WTC11 (cell line): ENCODE results near the gene NYAP1. TPM values are rescaled to one million over a fixed set of nuclear protein-coding genes. Genes with fewer than 3 reads are reported as not detected.

Experiments used
- GABPB1 ChIP-seq: sonication (generic); formaldehyde crosslinking; IDR thresholded peaks from 2 replicates; pipeline ENCODE4 v1.8.1; 2023; ENCODE audit warnings: mild to moderate bottlenecking, missing genetic modification reagents
- MXD4 ChIP-seq: fragments of 250-450 bp; sonication (Bioruptor Pico); IDR thresholded peaks from 2 replicates; pipeline ENCODE4 v1.8.0; 2021; ENCODE audit warnings: mild to moderate bottlenecking, moderate library complexity, borderline replicate concordance
- SMAD4 ChIP-seq: sonication (generic); formaldehyde crosslinking; IDR thresholded peaks from 2 replicates; pipeline ENCODE4 v1.8.0; 2022; ENCODE audit warnings: mild to moderate bottlenecking, missing genetic modification reagents
- TEAD1 ChIP-seq: sonication (generic); formaldehyde crosslinking; IDR thresholded peaks from 2 replicates; pipeline ENCODE4 v1.8.0; 2022; ENCODE audit warnings: mild to moderate bottlenecking, missing genetic modification reagents
- TEAD4 ChIP-seq: sonication (generic); formaldehyde crosslinking; IDR thresholded peaks from 2 replicates; pipeline ENCODE4 v1.8.0; 2022; ENCODE audit warnings: mild to moderate bottlenecking, missing genetic modification reagents
- ZNF219 ChIP-seq: sonication (generic); formaldehyde crosslinking; IDR thresholded peaks from 2 replicates; pipeline ENCODE4 v1.8.0; 2023; ENCODE audit warnings: missing genetic modification reagents, mild to moderate bottlenecking, borderline replicate concordance
- ZNF232 ChIP-seq: sonication (generic); formaldehyde crosslinking; IDR thresholded peaks from 2 replicates; pipeline ENCODE4 v1.8.0; 2022; ENCODE audit warnings: mild to moderate bottlenecking, missing genetic modification reagents
- total RNA-seq: library from RNA; stranded (reverse); gene quantifications from 3 replicates; pipeline ENCODE4 v1.2.3, GENCODE V29; 2021
- TF ChIP-seq, protein P1 (sequence below): sonication (generic); formaldehyde crosslinking; IDR thresholded peaks from 2 replicates; pipeline ENCODE4 v1.8.0; 2023; ENCODE audit warnings: missing genetic modification reagents
- TF ChIP-seq, protein P2 (sequence below): sonication (generic); formaldehyde crosslinking; IDR thresholded peaks from 2 replicates; pipeline ENCODE4 v1.8.0; 2022; ENCODE audit warnings: mild to moderate bottlenecking, missing genetic modification reagents
- TF ChIP-seq, protein P3 (sequence below): fragments of 250-450 bp; sonication (Bioruptor Pico); IDR thresholded peaks from 2 replicates; pipeline ENCODE4 v1.9.0; 2021; ENCODE audit warnings: mild to moderate bottlenecking, borderline replicate concordance
- TF ChIP-seq, protein P4 (sequence below): sonication (generic); formaldehyde crosslinking; IDR thresholded peaks from 2 replicates; pipeline ENCODE4 v1.8.0; 2022; ENCODE audit warnings: mild to moderate bottlenecking, missing genetic modification reagents
- TF ChIP-seq, protein P5 (sequence below): sonication (generic); formaldehyde crosslinking; conservative IDR thresholded peaks from 2 replicates; pipeline ENCODE4 v1.8.1; 2022; ENCODE audit warnings: mild to moderate bottlenecking, missing genetic modification reagents
- TF ChIP-seq, protein P6 (sequence below): fragments of 250-450 bp; sonication (Bioruptor Pico); IDR thresholded peaks from 2 replicates; pipeline ENCODE4 v1.9.0; 2021; ENCODE audit warnings: moderate library complexity, mild to moderate bottlenecking, inconsistent platforms, borderline replicate concordance
- TF ChIP-seq, protein P7 (sequence below): sonication (generic); formaldehyde crosslinking; IDR thresholded peaks from 2 replicates; pipeline ENCODE4 v1.8.1; 2022; ENCODE audit warnings: low read depth, mild to moderate bottlenecking, moderate library complexity, missing genetic modification reagents, borderline replicate concordance

NYAP1 gene
- total RNA-seq, 1 experiment from 2014 or later: 6.7 TPM

DNA sequence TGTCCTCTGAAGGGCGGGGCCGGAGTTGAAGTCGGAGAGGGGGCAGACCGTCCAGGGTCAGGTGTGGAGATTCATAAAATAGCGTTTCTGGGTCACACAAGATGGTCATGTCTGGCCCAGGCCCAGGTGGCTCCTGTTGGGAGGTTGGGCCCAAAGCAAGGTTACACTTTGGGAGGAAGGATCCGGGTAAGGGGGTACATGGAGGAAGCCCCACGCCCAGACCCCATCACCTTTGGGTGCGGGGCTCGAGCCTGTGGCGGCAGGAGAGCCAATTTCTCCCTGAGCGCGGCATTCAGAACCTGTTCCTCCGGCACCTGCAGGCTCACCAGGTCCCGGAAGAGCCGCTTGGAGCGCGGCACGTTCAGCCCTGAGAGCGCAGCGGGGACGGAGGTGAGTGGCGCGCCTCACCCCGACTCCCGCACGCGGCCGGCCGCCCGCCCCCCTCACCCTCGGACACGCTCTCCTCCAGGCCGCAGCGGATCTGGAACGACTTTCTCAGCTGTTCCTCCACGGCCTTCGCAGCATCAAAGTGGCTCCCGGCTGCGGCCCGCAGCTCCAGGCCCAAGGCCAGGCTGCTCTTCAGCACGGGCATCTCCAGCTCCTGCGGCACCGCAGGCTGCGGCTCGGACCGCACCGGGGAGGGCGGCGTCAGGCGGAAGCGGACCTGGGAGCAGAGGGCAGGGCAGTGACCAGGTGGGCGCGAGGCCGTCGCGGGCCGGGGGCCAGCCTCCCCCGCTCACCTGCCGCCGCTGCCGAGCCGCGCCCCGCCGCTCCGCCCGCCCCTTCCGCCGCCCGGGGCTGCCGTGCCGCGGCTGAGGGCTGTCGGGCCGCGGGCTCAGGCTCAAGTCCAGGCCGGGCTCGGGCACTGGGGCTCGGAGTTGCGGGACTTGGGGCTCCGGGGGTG lies 48.1 kb upstream of the NYAP1 start (continued):
- TF ChIP-seq, protein P1, sequence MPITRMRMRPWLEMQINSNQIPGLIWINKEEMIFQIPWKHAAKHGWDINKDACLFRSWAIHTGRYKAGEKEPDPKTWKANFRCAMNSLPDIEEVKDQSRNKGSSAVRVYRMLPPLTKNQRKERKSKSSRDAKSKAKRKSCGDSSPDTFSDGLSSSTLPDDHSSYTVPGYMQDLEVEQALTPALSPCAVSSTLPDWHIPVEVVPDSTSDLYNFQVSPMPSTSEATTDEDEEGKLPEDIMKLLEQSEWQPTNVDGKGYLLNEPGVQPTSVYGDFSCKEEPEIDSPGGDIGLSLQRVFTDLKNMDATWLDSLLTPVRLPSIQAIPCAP: 0 out of 2 replicates have a peak, but pooled peaks have one; percentile 52
- TF ChIP-seq, protein P2, sequence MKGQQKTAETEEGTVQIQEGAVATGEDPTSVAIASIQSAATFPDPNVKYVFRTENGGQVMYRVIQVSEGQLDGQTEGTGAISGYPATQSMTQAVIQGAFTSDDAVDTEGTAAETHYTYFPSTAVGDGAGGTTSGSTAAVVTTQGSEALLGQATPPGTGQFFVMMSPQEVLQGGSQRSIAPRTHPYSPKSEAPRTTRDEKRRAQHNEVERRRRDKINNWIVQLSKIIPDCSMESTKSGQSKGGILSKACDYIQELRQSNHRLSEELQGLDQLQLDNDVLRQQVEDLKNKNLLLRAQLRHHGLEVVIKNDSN (CRISPR knock-in tag): peak; percentile 16; the same call in 1 of the 2 replicates
- no peak for TF ChIP-seq MXD4 (CRISPR knock-in tag)
- TF ChIP-seq, protein P3, sequence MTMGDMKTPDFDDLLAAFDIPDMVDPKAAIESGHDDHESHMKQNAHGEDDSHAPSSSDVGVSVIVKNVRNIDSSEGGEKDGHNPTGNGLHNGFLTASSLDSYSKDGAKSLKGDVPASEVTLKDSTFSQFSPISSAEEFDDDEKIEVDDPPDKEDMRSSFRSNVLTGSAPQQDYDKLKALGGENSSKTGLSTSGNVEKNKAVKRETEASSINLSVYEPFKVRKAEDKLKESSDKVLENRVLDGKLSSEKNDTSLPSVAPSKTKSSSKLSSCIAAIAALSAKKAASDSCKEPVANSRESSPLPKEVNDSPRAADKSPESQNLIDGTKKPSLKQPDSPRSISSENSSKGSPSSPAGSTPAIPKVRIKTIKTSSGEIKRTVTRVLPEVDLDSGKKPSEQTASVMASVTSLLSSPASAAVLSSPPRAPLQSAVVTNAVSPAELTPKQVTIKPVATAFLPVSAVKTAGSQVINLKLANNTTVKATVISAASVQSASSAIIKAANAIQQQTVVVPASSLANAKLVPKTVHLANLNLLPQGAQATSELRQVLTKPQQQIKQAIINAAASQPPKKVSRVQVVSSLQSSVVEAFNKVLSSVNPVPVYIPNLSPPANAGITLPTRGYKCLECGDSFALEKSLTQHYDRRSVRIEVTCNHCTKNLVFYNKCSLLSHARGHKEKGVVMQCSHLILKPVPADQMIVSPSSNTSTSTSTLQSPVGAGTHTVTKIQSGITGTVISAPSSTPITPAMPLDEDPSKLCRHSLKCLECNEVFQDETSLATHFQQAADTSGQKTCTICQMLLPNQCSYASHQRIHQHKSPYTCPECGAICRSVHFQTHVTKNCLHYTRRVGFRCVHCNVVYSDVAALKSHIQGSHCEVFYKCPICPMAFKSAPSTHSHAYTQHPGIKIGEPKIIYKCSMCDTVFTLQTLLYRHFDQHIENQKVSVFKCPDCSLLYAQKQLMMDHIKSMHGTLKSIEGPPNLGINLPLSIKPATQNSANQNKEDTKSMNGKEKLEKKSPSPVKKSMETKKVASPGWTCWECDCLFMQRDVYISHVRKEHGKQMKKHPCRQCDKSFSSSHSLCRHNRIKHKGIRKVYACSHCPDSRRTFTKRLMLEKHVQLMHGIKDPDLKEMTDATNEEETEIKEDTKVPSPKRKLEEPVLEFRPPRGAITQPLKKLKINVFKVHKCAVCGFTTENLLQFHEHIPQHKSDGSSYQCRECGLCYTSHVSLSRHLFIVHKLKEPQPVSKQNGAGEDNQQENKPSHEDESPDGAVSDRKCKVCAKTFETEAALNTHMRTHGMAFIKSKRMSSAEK: no peak
- TF ChIP-seq, protein P4, sequence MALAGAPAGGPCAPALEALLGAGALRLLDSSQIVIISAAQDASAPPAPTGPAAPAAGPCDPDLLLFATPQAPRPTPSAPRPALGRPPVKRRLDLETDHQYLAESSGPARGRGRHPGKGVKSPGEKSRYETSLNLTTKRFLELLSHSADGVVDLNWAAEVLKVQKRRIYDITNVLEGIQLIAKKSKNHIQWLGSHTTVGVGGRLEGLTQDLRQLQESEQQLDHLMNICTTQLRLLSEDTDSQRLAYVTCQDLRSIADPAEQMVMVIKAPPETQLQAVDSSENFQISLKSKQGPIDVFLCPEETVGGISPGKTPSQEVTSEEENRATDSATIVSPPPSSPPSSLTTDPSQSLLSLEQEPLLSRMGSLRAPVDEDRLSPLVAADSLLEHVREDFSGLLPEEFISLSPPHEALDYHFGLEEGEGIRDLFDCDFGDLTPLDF (CRISPR knock-in tag): 0 out of 2 replicates have a peak, but pooled peaks have one; percentile 10
- TF ChIP-seq TEAD4: no peak
- TF ChIP-seq, protein P5, sequence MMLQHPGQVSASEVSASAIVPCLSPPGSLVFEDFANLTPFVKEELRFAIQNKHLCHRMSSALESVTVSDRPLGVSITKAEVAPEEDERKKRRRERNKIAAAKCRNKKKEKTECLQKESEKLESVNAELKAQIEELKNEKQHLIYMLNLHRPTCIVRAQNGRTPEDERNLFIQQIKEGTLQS (CRISPR knock-in tag): no peak
- TF ChIP-seq ZNF232: peak; percentile 86; the same call in 1 of the 2 replicates
- no peak; the same call in 1 of the 2 replicates for TF ChIP-seq GABPB1 (CRISPR knock-in tag)
- TF ChIP-seq SMAD4 (CRISPR knock-in tag): no peak
- TF ChIP-seq, protein P6, sequence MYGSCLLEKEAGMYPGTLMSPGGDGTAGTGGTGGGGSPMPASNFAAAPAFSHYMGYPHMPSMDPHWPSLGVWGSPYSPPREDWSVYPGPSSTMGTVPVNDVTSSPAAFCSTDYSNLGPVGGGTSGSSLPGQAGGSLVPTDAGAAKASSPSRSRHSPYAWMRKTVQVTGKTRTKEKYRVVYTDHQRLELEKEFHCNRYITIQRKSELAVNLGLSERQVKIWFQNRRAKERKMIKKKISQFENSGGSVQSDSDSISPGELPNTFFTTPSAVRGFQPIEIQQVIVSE: no peak
- TF ChIP-seq, protein P7, sequence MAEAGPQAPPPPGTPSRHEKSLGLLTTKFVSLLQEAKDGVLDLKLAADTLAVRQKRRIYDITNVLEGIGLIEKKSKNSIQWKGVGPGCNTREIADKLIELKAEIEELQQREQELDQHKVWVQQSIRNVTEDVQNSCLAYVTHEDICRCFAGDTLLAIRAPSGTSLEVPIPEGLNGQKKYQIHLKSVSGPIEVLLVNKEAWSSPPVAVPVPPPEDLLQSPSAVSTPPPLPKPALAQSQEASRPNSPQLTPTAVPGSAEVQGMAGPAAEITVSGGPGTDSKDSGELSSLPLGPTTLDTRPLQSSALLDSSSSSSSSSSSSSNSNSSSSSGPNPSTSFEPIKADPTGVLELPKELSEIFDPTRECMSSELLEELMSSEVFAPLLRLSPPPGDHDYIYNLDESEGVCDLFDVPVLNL (CRISPR knock-in tag): no peak
- peak; percentile 59; the same call in 1 of the 2 replicates for TF ChIP-seq ZNF219 (CRISPR knock-in tag)
- TF ChIP-seq TEAD1: no peak; the same call in 1 of the 2 replicates
